GM18505 (cell line): ENCODE data around the gene CCDC28A.

ENCODE experiments used
- ATAC-seq: cut with Tn5 transposase; IDR thresholded peaks from one replicate; pipeline ENCODE4 v1.9.1; 2021; ENCODE audit not compliant: unreplicated experiment
- POLR2A ChIP-seq: IDR thresholded peaks from 4 replicates; pipeline ENCODE4 v1.6.1; 2011; ENCODE audit warnings: borderline replicate concordance; ENCODE audit not compliant: insufficient read depth, insufficient read length; ENCODE audit errors: extremely low read depth

The CCDC28A gene

GRCh38 chr6:138772596-138773176 is 883 bp upstream of the CCDC28A start:
- ATAC-seq: no peak
- TF ChIP-seq POLR2A: no peak

- TF ChIP-seq POLR2A: no peak
- no peak for ATAC-seq
These were observed 801 bp downstream of the CCDC28A start for GRCh38 chr6:138774370-138774769.

- ATAC-seq: no peak
- no peak for TF ChIP-seq POLR2A
These were observed 3.1 kb downstream of the CCDC28A start for GRCh38 chr6:138776659-138777058.

GRCh38 chr6:138778331-138778730 is 4.8 kb downstream of the CCDC28A start:
- no peak for ATAC-seq
- TF ChIP-seq POLR2A: no peak

- no peak for TF ChIP-seq POLR2A
- ATAC-seq: no peak
These were observed 8.7 kb downstream of the CCDC28A start for GRCh38 chr6:138782243-138782642.

GRCh38 chr6:138785079-138785478 is 11.5 kb downstream of the CCDC28A start:
- no peak for ATAC-seq
- TF ChIP-seq POLR2A: no peak

- no peak for ATAC-seq
- TF ChIP-seq POLR2A: no peak
These were observed 12.4 kb downstream of the CCDC28A start for GRCh38 chr6:138785980-138786379.

GRCh38 chr6:138787138-138787537 is 13.6 kb downstream of the CCDC28A start:
- ATAC-seq: no peak
- TF ChIP-seq POLR2A: no peak

- no peak for ATAC-seq
- no peak for TF ChIP-seq POLR2A
These were observed 22.4 kb downstream of the CCDC28A start, which contains the start of gene ECT2L for GRCh38 chr6:138795809-138796603. Gene ECT2L (plus strand): TSS chr6:138796087. CDS start chr6:138813275, 17,188 bp downstream.

- ATAC-seq: no peak
- TF ChIP-seq POLR2A: no peak
These were observed 23.2 kb downstream of the CCDC28A start for GRCh38 chr6:138796771-138797170.

GRCh38 chr6:138797806-138798446 is 24.4 kb downstream of the CCDC28A start:
- TF ChIP-seq POLR2A: no peak
- ATAC-seq: no peak

- ATAC-seq: no peak
These were observed 27.0 kb downstream of the CCDC28A start for GRCh38 chr6:138800377-138801150.

GRCh38 chr6:138803331-138803730 is 29.8 kb downstream of the CCDC28A start:
- no peak for ATAC-seq
- no peak for TF ChIP-seq POLR2A

More at GRCh38 chr6:138800377-138801150, 27.0 kb downstream of the CCDC28A start:
- no peak for TF ChIP-seq POLR2A
